Testis (tissue), 3 donors: ENCODE measurements around the gene FOXG1. TPM values are rescaled to one million over a fixed set of nuclear protein-coding genes. Genes with fewer than 3 reads are reported as not detected.

Experiments used
- DNase-seq: peaks from one replicate; pipeline ENCODE4 v3.0.0-alpha.2; 2019
- H3K27ac ChIP-seq, 2 donors: fragments of 200-600 bp; sonication (generic); one replicate each; pipeline ENCODE4 v1.5.1; 2019
- H3K27me3 ChIP-seq: fragments of 200-600 bp; sonication (generic); one replicate; pipeline ENCODE4 v1.5.1; 2019
- H3K36me3 ChIP-seq: fragments of 200-600 bp; sonication (generic); one replicate; pipeline ENCODE4 v1.5.1; 2017; ENCODE audit warnings: low read depth; ENCODE audit errors: missing control alignments
- H3K4me1 ChIP-seq: fragments of 200-600 bp; sonication (generic); one replicate; pipeline ENCODE4 v1.5.1; 2019
- H3K4me3 ChIP-seq, 2 donors: fragments of 200-600 bp; sonication (generic); one replicate each; pipeline ENCODE4 v1.5.1; 2017 to 2019
- H3K9me3 ChIP-seq: fragments of 200-600 bp; sonication (generic); one replicate; pipeline ENCODE4 v1.5.1; 2017
- CTCF ChIP-seq, 3 experiments: fragments of 450-650 bp in 2 of 3; fragments of 200-600 bp in 1 of 3; sonication (generic) in 1 of 3; IDR thresholded peaks; one replicate each; pipeline ENCODE4 v1.5.1; 2016 to 2019; ENCODE audit warnings: antibody characterized with exemption in 3 of 3, mild to moderate bottlenecking in 2 of 3, moderate library complexity in 1 of 3
- POLR2A ChIP-seq: fragments of 450-650 bp; IDR thresholded peaks from one replicate; pipeline ENCODE4 v1.6.1; 2017; ENCODE audit warnings: antibody characterized with exemption, mild to moderate bottlenecking, moderate library complexity
- WGBS, 2 donors: methylation state at CpG; one replicate each; pipeline ENCODE4 v1.1.5; 2018; 5-methylcytosine and 5-hydroxymethylcytosine counted together
- intact Hi-C: fragments of 100-400 bp; cut with DNase I; formaldehyde crosslinking; loops from one replicate; pipeline ENCODE4 v1.15.1; 2023; ENCODE audit warnings: low total_unique reads
- polyA plus RNA-seq: library from polyadenylated mRNA; stranded (reverse); fragments of 350-450 nt; fragmentation: Illumina TruSeq; extraction: RNeasy Lipid Tissue Mini Kit (QIAGEN cat#74804); gene quantifications from one replicate; pipeline ENCODE4 v1.2.3, GENCODE V29; 2014; ENCODE audit warnings: low read depth, low replicate concordance; ENCODE audit not compliant: insufficient read depth
- total RNA-seq, 2 donors: library from RNA; depleted of rRNA; stranded (reverse); fragments of >200 nt; gene quantifications; one replicate each; pipeline ENCODE4 v1.2.3, GENCODE V29; 2016

FOXG1 gene
- total and polyA plus RNA-seq, 3 donors from 2014 or later, result 4.5 to 9.0 (median 5.5) TPM

GRCh38 chr14:28754209-28754985, 12.2 kb upstream of the FOXG1 start:
- Histone ChIP-seq H3K4me1 (no peaks in the 10 kb centered on the region), H3K27ac (no peak overlapping the region), H3K36me3 (no peaks in the 10 kb centered on the region), H3K9me3 (no peaks in the 10 kb centered on the region), H3K27me3 (no peaks in the 10 kb centered on the region), H3K4me3 (no peak overlapping the region)
- WGBS, 2 donors, result 5 to 10% methylated on average over 9 of the region's 9 CpGs
- intact Hi-C loops, result loop anchor here (10.0 kb wide), 1 partner anchor 780 kb away; no protein-coding TSS in a partner anchor
- peak; percentile 72 for DNase-seq
- TF ChIP-seq POLR2A, result no peak
- peak; percentile 39 to 55 (median 41) for TF ChIP-seq CTCF (IDR thresholded peaks at IDR 0.05)

DNA sequence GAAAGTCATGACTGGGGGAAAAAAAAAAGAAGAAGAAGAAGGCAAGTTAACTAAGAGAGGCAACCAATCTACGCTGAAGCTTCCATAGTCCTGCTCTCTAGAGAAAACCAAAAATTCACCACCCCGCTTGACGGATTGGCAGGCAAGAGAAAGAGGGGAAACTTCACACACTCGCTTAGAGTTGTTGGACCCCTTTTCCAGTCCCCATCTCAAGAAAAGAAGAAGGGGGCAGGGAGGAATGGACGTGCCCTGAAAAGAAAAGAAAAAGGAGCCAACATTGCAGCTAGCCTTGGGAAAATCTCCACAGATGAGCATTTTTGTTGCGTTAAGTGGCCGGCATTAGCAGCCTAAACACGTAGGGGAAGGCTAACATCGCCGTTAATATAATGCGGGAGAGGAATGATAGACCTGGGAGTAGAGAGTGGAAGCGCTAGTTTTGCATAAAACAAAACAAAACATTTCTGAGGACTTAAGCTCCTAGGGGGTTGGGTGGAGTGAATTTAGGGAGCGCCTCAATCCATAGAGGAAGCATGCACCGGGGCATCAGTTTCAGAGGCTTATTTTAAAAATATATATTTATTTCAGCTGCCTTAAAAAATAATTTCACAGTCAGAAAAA, 11.3 kb upstream of the FOXG1 start:
- Histone ChIP-seq H3K27ac (no peak overlapping the region), H3K36me3 (no peaks in the 10 kb centered on the region), H3K27me3 (no peaks in the 10 kb centered on the region), H3K4me3 (no peak overlapping the region), H3K9me3 (no peaks in the 10 kb centered on the region), H3K4me1 (no peaks in the 10 kb centered on the region)
- WGBS, 2 donors, result 7% methylated on average over 14 of the region's 14 CpGs
- TF ChIP-seq CTCF (IDR thresholded peaks at IDR 0.05), result no peak
- no peak for TF ChIP-seq POLR2A
- DNase-seq, result no peak
- intact Hi-C loops, result loop anchor here (10.0 kb wide), 1 partner anchor 779 kb away; no protein-coding TSS in a partner anchor

DNA sequence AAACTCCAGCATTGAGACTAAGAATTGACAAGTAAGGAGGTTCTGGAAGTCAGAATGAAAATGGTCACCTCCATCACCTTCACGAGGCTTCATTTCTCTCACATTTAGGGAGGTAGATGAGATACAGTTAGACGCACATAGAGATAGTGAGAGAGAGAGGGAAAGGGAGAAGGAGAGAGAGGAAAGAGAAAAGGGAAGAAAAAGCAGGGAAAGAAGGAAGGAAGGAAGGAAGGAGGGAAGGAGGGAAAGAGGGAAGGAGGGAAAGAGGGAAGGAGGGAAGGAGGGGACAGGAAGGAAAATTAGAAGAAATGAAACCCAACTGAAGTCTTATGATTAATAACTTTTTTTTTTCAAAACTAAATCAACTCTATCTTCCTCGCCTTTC, 10.7 kb upstream of the FOXG1 start:
- intact Hi-C loops, result loop anchor here (10.0 kb wide), 1 partner anchor 779 kb away; no protein-coding TSS in a partner anchor
- no peaks in the 10 kb centered on the region for H3K27me3 ChIP-seq
- no peaks in the 10 kb centered on the region for H3K4me1 ChIP-seq
- no peak for DNase-seq
- no peak for TF ChIP-seq POLR2A
- TF ChIP-seq CTCF (IDR thresholded peaks at IDR 0.05), result no peak
- no peaks in the 10 kb centered on the region for H3K36me3 ChIP-seq
- 11 to 13% methylated on average over 3 of the region's 3 CpGs for WGBS, 2 donors
- no peaks in the 10 kb centered on the region for H3K9me3 ChIP-seq
- H3K27ac ChIP-seq, result no peak overlapping the region
- H3K4me3 ChIP-seq, result no peak overlapping the region

DNA sequence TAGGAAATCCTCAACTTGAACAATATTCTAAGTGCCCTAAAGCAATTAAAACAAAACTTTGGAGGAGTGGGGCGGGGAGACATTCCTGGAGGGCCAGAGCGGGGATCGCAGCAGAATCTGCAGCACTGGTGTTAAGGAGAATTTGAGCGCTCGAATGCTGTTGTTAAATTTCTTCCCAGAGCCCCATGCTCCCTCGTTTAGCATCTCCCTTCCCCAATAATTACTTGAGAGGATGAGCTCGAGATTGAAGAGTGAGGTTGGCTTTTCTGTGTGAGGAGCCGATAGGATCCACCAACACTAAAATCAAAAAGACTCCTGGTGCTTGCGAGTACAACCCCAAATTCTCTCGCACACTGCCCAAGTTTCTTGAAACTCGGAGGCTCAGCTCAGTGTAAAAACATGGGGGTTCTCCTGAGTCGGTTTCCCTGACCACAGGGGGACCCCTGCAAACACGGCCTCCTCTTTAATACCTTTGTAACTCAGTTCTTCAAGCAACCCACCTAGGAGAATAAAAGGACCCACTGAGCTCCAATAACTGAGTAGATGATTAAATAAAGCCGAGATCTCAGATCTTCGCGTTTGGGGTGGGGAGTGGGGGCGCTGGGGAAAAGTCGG, 10.2 kb upstream of the FOXG1 start:
- Histone ChIP-seq H3K27ac (no peak overlapping the region), H3K36me3 (no peaks in the 10 kb centered on the region), H3K4me3 (no peak overlapping the region), H3K27me3 (no peaks in the 10 kb centered on the region), H3K4me1 (no peaks in the 10 kb centered on the region), H3K9me3 (no peaks in the 10 kb centered on the region)
- no peak for TF ChIP-seq CTCF (IDR thresholded peaks at IDR 0.05)
- no peak for TF ChIP-seq POLR2A
- intact Hi-C loops, result loop anchor here (10.0 kb wide), 1 partner anchor 778 kb away; no protein-coding TSS in a partner anchor
- WGBS, 2 donors, result 5 to 7% methylated on average over 18 of the region's 18 CpGs
- no peak for DNase-seq
